ENCODE results near the gene RBM4.

Gene RBM4

DNA sequence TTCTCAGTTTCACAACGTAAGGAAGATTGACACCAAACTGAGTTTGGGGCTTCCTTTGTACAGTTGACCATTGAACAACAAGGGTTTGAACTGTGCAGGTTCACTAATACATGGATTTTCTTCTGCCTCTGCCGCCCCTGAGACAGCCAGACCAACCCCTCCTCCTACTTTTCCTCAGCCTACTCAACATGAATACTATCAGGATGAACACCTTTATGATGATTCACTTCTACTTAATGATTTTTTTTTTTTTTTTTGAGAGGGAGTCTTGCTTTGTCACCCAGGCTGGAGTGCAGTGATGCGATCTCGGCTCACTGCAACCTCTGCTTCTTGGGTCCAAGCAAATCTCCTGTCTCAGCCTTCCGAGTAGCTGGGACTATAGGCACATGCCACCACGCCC lies 14.6 kb downstream of the RBM4 start:
- Mint-ChIP-seq H3K4me3 (no peak overlapping the region), H3K9me3 (no peaks in the 10 kb centered on the region), H3K27me3 (ENCODE audit: low read depth) (no peaks in the 10 kb centered on the region), H3K4me1 (ENCODE audit: low read depth) (peaks cover 14% of the 10 kb centered on the region), H3K36me3 (ENCODE audit: low read depth) (peaks cover 24% of the 10 kb centered on the region), H3K27ac (no peak overlapping the region)

DNA sequence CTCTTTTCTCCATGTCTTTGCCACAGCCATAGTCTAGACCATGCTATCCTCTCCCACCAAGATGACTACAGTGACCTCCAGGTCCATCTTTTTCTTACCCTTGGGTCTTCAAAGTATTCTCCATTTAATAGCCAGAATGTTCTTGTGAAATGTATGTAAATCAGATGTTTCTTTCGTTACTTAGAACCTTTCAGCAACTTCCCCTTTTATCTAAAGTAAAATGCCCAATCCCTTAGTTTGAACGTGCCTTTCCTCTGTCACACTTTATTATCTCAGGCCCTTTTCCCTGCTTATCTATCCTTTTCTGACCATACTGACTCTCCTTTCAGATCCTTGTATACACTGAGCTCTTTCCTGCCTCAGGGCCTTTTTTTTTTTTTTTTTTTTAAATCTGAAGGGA lies 21.3 kb downstream of the RBM4 start:
- H3K27ac Mint-ChIP-seq, result no peak overlapping the region
- peaks cover 17% of the 10 kb centered on the region for H3K36me3 Mint-ChIP-seq (ENCODE audit: low read depth)
- no peaks in the 10 kb centered on the region for H3K9me3 Mint-ChIP-seq
- no peaks in the 10 kb centered on the region for H3K27me3 Mint-ChIP-seq (ENCODE audit: low read depth)
- H3K4me1 Mint-ChIP-seq (ENCODE audit: low read depth), result peaks cover 3% of the 10 kb centered on the region
- no peak overlapping the region for H3K4me3 Mint-ChIP-seq

- Mint-ChIP-seq H3K4me1 (ENCODE audit: low read depth) (peaks cover 5% of the 10 kb centered on the region), H3K4me3 (no peak overlapping the region), H3K36me3 (ENCODE audit: low read depth) (peaks cover 26% of the 10 kb centered on the region), H3K27me3 (ENCODE audit: low read depth) (no peaks in the 10 kb centered on the region), H3K27ac (no peak overlapping the region), H3K9me3 (no peaks in the 10 kb centered on the region)
Observed at GRCh38 chr11:66663741-66664296, 25.3 kb downstream of the RBM4 start.

DNA sequence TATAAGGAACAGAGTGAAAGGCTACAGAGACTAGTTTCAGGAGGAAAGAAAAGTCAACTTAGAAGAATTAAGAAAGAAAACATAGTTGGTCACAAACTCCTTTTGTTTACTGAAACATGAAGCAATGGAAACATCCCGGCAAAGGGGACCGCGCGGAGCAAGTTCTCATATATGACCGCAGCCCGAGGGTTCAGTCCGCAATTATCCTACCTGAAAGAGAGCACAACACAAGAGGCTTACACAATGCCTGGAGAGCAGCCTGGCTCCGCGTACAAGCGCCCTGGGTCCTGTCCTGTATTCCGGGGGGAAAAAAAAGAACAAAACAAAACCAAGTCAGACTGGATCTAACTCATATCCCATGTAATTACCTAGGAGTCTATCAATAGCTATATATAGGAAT lies 26.9 kb downstream of the RBM4 start:
- Mint-ChIP-seq H3K9me3 (no peaks in the 10 kb centered on the region), H3K27ac (no peak overlapping the region), H3K4me3 (no peak overlapping the region), H3K4me1 (ENCODE audit: low read depth) (peaks cover 2% of the 10 kb centered on the region), H3K27me3 (ENCODE audit: low read depth) (no peaks in the 10 kb centered on the region), H3K36me3 (ENCODE audit: low read depth) (peaks cover 27% of the 10 kb centered on the region)

DNA sequence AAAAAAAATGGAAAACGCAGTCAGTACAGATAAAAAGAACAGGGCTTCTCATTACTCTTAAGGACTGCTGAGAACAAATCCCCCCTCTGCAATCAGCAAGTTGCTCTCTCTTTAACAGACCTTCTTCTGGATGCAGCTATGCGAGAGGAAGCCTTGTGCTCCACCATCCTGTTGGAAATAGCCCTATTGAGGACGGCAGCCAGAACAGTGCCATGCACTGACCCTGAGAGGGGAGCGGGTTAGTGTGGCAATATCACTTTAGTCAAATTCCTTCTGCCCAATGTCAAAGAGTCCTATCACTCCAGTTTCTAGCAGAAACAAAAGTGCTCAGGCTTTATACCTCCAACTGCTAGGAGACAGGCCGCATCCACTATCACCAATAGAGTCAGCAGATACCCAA lies 32.3 kb downstream of the RBM4 start:
- Mint-ChIP-seq H3K27me3 (ENCODE audit: low read depth) (no peaks in the 10 kb centered on the region), H3K4me1 (ENCODE audit: low read depth) (peaks cover 16% of the 10 kb centered on the region), H3K4me3 (no peak overlapping the region), H3K9me3 (no peaks in the 10 kb centered on the region), H3K27ac (no peak overlapping the region), H3K36me3 (ENCODE audit: low read depth) (peaks cover 20% of the 10 kb centered on the region)

GRCh38 chr11:66674964-66675602 lies 36.6 kb downstream of the RBM4 start:
- H3K9me3 Mint-ChIP-seq, result no peaks in the 10 kb centered on the region
- H3K27ac Mint-ChIP-seq, result no peak overlapping the region
- peaks cover 16% of the 10 kb centered on the region for H3K36me3 Mint-ChIP-seq (ENCODE audit: low read depth)
- H3K4me3 Mint-ChIP-seq, result no peak overlapping the region
- H3K27me3 Mint-ChIP-seq (ENCODE audit: low read depth), result no peaks in the 10 kb centered on the region
- H3K4me1 Mint-ChIP-seq (ENCODE audit: low read depth), result peaks cover 33% of the 10 kb centered on the region

DNA sequence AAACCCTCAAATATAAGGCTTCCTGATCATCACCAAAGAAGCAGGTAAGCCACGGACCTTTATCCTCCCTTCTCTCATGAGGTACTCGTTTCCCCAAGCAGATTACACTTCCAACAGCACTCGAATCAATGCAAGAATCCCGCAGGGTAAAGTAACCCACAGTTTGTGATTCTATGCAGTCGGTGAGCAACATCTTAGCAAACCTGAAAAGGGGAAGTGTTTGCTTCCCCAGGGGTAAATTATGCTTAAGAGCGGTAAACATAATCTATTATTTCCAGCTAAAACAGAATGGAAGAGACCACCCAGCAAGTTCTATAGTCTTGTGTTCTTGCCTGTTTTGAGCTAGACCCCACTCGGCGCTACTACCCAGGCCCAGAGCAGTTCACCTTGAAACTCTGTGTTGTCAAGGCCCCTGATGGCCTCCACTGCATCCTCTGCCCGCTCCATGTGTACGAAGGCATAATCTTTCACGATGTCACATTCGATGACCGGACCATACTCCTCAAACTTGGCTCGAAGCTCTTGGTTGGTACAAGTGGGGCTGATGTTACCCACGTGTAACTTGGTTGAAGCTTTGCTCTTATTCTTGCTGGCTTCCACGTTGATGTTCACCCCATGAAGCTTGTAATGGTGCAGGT lies 37.9 kb downstream of the RBM4 start:
- H3K4me3 Mint-ChIP-seq, result peak overlapping the region; percentile 98
- H3K27me3 Mint-ChIP-seq (ENCODE audit: low read depth), result no peaks in the 10 kb centered on the region
- peaks cover 16% of the 10 kb centered on the region for H3K36me3 Mint-ChIP-seq (ENCODE audit: low read depth)
- H3K27ac Mint-ChIP-seq, result peak overlapping the region; percentile 99
- H3K4me1 Mint-ChIP-seq (ENCODE audit: low read depth), result peaks cover 33% of the 10 kb centered on the region
- H3K9me3 Mint-ChIP-seq, result no peaks in the 10 kb centered on the region

GRCh38 chr11:66676931-66677598 lies 38.6 kb downstream of the RBM4 start:
- Mint-ChIP-seq H3K4me3 (peak overlapping the region; percentile 98), H3K9me3 (no peaks in the 10 kb centered on the region), H3K4me1 (ENCODE audit: low read depth) (peaks cover 33% of the 10 kb centered on the region), H3K36me3 (ENCODE audit: low read depth) (peaks cover 16% of the 10 kb centered on the region), H3K27me3 (ENCODE audit: low read depth) (no peaks in the 10 kb centered on the region), H3K27ac (peak overlapping the region; percentile 99)

- H3K4me3 Mint-ChIP-seq, result peak within 1 kb of the TSS; percentile 98
- peaks cover 32% of the 10 kb centered on the region for H3K4me1 Mint-ChIP-seq (ENCODE audit: low read depth)
- H3K9me3 Mint-ChIP-seq, result no peaks in the 10 kb centered on the region
- H3K36me3 Mint-ChIP-seq (ENCODE audit: low read depth), result peaks cover 16% of the 10 kb centered on the region
- H3K27me3 Mint-ChIP-seq (ENCODE audit: low read depth), result no peaks in the 10 kb centered on the region
- peak within 1 kb of the TSS; percentile 99 for H3K27ac Mint-ChIP-seq
Observed at GRCh38 chr11:66677599-66678375, 39.3 kb downstream of the RBM4 start, which contains the start of gene RBM4B. TSS of gene RBM4B (minus strand) at chr11:66677887. CDS start at chr11:66677079, 808 bp downstream.

DNA sequence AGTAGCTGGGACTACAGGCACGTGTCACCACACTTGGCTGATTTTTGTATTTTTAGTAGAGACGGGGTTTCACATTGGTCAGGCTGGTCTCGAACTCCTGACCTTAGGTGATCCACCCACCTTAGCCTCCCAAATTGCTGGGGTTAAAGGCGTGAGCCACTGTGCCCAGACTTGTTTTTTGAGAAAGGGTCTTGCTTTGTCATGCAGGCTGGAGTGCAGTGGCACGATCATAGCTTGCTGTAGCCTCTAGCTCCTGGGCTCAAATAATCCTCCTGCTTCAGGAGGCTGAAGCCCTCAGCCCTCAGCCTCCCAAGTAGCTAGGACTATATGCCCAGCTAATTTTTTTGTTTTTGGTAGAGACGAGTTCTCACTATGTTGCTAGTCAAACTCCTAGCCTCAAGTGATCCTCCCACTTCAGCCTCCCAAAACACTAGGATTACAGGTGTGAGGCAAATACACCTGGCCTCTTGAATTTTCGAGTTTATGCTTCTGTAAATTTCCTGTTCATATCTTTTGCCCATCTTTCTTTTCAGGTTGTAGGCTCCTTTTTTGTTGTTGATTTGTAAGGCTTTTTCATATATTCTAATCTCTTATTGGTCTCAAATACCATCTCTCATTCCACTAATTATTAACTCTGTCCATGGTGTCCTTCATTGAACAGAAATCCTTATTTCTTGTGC lies 42.6 kb downstream of the RBM4 start:
- H3K27ac Mint-ChIP-seq, result no peak overlapping the region
- H3K36me3 Mint-ChIP-seq (ENCODE audit: low read depth), result peaks cover 8% of the 10 kb centered on the region
- no peak overlapping the region for H3K4me3 Mint-ChIP-seq
- H3K9me3 Mint-ChIP-seq, result no peaks in the 10 kb centered on the region
- H3K27me3 Mint-ChIP-seq (ENCODE audit: low read depth), result no peaks in the 10 kb centered on the region
- peaks cover 16% of the 10 kb centered on the region for H3K4me1 Mint-ChIP-seq (ENCODE audit: low read depth)

DNA sequence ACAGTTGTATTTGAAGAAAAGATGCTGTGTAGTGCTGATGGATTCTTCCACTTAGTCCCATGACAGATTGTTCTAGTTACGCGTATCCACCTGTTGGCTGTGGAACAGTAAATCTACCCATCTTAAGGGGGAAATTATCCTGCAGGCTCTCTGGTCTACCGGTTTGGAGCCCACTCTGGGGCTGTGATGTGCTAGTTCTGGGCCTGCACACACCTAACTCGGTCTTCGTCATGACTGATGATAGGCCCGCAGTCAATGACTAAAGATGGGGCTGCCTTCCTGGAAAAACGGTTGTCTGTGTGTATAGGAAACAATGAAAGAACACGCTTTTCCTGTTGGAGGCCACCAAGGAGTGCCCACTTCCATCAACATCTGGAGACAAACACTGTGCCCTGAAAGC lies 45.4 kb downstream of the RBM4 start:
- Mint-ChIP-seq H3K36me3 (ENCODE audit: low read depth) (no peaks in the 10 kb centered on the region), H3K27me3 (ENCODE audit: low read depth) (no peaks in the 10 kb centered on the region), H3K27ac (no peak overlapping the region), H3K9me3 (no peaks in the 10 kb centered on the region), H3K4me3 (no peak overlapping the region), H3K4me1 (ENCODE audit: low read depth) (no peaks in the 10 kb centered on the region)

DNA sequence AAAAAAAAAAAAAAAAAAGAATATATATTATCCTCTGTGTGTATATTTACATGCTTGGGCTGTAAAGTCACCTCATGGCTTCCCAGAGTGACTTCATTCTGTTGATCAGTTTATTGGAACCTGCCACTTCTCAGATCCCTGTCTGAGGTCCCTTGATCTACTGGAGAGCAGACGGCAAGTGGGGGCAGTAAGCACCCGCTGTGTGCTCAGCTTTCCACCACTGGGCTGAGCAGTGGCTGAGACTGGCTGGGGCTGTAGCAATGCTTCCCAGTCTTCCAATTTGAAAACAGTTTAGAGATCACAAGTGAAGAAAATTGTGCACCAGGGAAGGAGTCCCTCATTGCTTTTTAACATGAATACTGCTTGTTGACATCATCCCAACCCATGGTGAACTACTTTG lies 46.1 kb downstream of the RBM4 start:
- H3K27me3 Mint-ChIP-seq (ENCODE audit: low read depth), result no peaks in the 10 kb centered on the region
- no peaks in the 10 kb centered on the region for H3K9me3 Mint-ChIP-seq
- no peak overlapping the region for H3K27ac Mint-ChIP-seq
- H3K4me3 Mint-ChIP-seq, result no peak overlapping the region
- no peaks in the 10 kb centered on the region for H3K4me1 Mint-ChIP-seq (ENCODE audit: low read depth)
- no peaks in the 10 kb centered on the region for H3K36me3 Mint-ChIP-seq (ENCODE audit: low read depth)

GRCh38 chr11:66685276-66686099 lies 47.0 kb downstream of the RBM4 start:
- Mint-ChIP-seq H3K36me3 (ENCODE audit: low read depth) (no peaks in the 10 kb centered on the region), H3K4me3 (no peak overlapping the region), H3K27ac (no peak overlapping the region), H3K27me3 (ENCODE audit: low read depth) (no peaks in the 10 kb centered on the region), H3K4me1 (ENCODE audit: low read depth) (no peaks in the 10 kb centered on the region), H3K9me3 (no peaks in the 10 kb centered on the region)

All from T-helper 1 cell treated with Interleukin-12 subunit alpha and Interleukin-12 subunit beta and Interleukin-4 antibody, amounts not matched to agents 30 μg/mL and 1 μg/mL, for 36 hours (primary cell).